Choroid plexus epithelial cell (primary cell): ENCODE data around the gene ACP6.

Source experiments
- DNase-seq: peaks from one replicate; pipeline ENCODE4 v3.0.0-alpha.2; 2010; ENCODE audit warnings: low read depth
- H3K4me3 ChIP-seq: 2 replicates; pipeline ENCODE4 v1.5.1; 2011; ENCODE audit warnings: low read depth, mild to moderate bottlenecking, control low read depth, low read length, moderate library complexity
- TF ChIP-seq, protein P1 (sequence below): conservative IDR thresholded peaks from 2 replicates; pipeline ENCODE4 v1.5.1; 2011; ENCODE audit warnings: low read depth, mild to moderate bottlenecking, control low read depth, inconsistent platforms, low read length, moderate library complexity

The ACP6 gene

DNA sequence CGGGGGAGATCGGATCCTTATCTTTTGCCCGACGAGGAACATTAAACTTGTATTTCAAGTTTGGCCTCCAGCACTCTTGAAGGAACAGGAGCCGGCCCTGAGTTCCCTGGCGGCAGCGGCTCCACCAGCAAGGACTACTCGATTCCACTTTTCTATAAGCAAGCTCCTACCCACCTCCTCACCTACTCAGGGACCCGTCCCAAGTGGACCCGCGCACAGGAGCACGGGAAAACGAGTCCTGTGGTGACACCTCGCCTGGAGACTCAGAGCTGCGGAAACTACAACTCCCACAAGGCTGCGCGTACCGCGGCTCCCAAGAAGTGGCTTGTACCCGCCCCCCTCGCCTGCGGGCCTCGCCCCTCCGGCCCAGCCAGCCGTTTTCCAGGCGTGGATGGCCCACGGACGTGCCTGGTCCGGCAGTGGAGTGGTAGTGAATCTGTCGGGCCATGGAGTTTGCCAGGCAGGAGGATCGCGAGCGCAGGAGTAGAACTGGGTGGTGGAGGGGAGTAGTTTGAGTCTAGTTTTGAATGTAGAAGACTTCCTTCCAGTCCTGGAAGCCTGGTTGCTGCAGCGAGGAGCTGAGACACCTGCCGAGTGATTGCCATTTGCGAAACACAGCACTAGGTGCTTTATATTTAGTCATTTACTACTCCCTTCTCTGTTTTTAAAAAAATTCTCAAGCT is at the start of gene ACP6:
TSS of gene ACP6 (minus strand) at position 206 of the 683 bp plus-strand sequence. CDS start 476 bp downstream, outside the sequence.
- DNase-seq = peak; percentile 97
- H3K4me3 ChIP-seq = peak within 1 kb of the TSS; percentile 80
- TF ChIP-seq, protein P1, sequence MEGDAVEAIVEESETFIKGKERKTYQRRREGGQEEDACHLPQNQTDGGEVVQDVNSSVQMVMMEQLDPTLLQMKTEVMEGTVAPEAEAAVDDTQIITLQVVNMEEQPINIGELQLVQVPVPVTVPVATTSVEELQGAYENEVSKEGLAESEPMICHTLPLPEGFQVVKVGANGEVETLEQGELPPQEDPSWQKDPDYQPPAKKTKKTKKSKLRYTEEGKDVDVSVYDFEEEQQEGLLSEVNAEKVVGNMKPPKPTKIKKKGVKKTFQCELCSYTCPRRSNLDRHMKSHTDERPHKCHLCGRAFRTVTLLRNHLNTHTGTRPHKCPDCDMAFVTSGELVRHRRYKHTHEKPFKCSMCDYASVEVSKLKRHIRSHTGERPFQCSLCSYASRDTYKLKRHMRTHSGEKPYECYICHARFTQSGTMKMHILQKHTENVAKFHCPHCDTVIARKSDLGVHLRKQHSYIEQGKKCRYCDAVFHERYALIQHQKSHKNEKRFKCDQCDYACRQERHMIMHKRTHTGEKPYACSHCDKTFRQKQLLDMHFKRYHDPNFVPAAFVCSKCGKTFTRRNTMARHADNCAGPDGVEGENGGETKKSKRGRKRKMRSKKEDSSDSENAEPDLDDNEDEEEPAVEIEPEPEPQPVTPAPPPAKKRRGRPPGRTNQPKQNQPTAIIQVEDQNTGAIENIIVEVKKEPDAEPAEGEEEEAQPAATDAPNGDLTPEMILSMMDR = no peak

DNA sequence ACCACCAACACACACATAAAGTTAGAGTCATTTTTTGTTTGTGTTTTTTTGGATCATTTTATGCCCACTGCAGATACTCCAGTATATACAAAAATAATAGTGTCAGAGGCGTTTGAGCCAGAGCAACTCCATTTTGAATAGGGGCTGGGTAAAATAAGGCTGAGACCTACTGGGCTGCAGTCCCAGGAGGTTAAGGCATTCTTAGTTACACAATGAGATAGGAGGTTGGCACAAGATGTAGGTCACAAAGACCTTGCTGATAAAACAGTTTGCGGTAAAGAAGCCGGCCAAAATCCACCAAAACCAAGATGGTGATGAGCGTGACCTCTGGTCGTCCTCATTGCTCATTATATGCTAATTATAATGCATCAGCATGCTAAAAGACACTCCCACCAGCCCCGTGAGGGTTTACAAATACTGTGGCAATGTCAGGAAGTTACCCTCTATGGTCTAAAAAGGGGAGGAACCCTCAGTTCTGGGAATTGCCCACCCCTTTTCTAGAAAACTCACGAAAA is 49.4 kb upstream of the ACP6 start:
- no peak for DNase-seq
- TF ChIP-seq, protein P1 = no peak
- H3K4me3 ChIP-seq = no peak overlapping the region

- H3K4me3 ChIP-seq = no peak overlapping the region
- TF ChIP-seq, protein P1 = no peak
- DNase-seq = no peak
Observed at GRCh38 chr1:147719029-147719698, 48.8 kb upstream of the ACP6 start.

GRCh38 chr1:147717706-147718097 is 47.4 kb upstream of the ACP6 start:
- H3K4me3 ChIP-seq = no peak overlapping the region
- TF ChIP-seq, protein P1 = no peak
- no peak for DNase-seq

DNA sequence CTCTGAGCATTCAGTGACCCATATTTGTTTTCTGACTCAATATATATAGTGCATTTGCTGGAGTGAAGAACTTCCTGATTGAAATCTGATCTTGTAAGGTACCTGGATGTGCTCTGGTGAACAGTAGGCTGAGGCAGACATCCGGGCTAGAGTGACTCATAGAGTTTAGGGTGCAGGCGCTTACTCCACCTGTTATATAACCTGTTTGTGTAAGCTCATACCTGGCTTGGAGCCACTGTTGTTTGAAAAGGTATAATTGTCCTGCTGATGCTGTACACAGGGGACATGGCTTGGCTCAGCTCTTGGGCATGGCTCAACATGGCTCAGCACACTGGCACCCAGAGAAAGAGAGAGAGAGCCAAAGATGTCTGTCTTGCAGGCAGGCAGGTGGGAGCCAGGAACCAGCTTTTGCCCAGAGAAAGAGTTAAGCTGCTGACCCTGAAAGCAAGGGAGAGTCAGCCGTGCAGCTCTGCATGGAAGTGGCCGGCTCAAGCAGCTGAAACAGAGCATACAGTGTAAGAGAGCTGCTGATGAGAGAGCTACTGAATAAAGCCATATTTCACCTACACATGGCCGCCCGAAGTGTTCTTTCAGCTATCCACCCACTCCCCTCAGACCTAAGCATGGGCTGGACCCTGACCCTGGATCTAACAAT is 46.9 kb upstream of the ACP6 start:
- no peak overlapping the region for H3K4me3 ChIP-seq
- TF ChIP-seq, protein P1 = no peak
- peak; percentile 6 for DNase-seq

DNA sequence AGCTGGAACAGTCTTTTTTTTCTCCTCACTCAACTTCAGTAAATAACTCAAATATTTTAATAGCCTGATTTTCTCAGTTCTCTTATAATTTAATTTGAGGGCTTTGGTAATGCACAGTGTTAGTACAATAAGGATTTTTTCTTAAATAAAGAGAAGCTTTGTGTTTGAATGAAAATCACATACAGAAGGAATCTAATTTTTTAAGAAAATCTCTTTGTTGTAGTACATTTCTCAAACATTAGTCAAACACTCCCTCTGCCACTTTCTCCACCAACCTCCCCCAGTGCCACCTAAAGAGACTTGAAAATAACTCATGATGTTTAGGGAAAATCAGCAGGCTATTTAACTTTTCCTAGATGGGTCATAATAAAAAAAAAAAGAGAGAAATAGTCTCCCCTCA is 42.3 kb upstream of the ACP6 start:
- no peak for DNase-seq
- TF ChIP-seq, protein P1 = no peak
- no peak overlapping the region for H3K4me3 ChIP-seq
